Muscle of arm (tissue), 12 donors: ENCODE measurements around the gene HHAT. TPM values are rescaled to one million over a fixed set of nuclear protein-coding genes. Genes with fewer than 3 reads are reported as not detected.

Experiments used
- DNase-seq: peaks from one replicate; pipeline ENCODE4 v3.0.0-alpha.2; 2013
- polyA plus RNA-seq, 12 donors: library from polyadenylated mRNA; unstranded; fragments of 120-200 nt; gene quantifications; one replicate each; pipeline ENCODE4 v1.2.1, GENCODE V29; 2013; ENCODE audit not compliant: insufficient read length in 12 of 12

Gene HHAT
- polyA plus RNA-seq, 12 donors, result 3.7 to 6.0 (median 5.2) TPM; not detected in 1

GRCh38 chr1:210438928-210439841, 110.5 kb downstream of the HHAT start:
- DNase-seq, result peak; percentile 30

- no peak for DNase-seq
Observed at GRCh38 chr1:210440081-210440480, 111.4 kb downstream of the HHAT start.

- DNase-seq, result no peak
Observed at GRCh38 chr1:210441028-210441427, 112.3 kb downstream of the HHAT start.

- DNase-seq, result no peak
Observed at GRCh38 chr1:210445485-210445884, 116.8 kb downstream of the HHAT start.

GRCh38 chr1:210445931-210446330, 117.2 kb downstream of the HHAT start:
- no peak for DNase-seq

GRCh38 chr1:210446479-210446878, 117.8 kb downstream of the HHAT start:
- DNase-seq, result no peak

GRCh38 chr1:210447456-210448057, 118.9 kb downstream of the HHAT start:
- no peak for DNase-seq

- peak; percentile 44 for DNase-seq
Observed at GRCh38 chr1:210448297-210448892, 119.7 kb downstream of the HHAT start.

- DNase-seq, result no peak
Observed at GRCh38 chr1:210455840-210456603, 127.3 kb downstream of the HHAT start.

GRCh38 chr1:210456731-210457255, 128.1 kb downstream of the HHAT start:
- DNase-seq, result no peak

- DNase-seq, result no peak
Observed at GRCh38 chr1:210457568-210457967, 128.9 kb downstream of the HHAT start.

- no peak for DNase-seq
Observed at GRCh38 chr1:210464519-210465039, 135.9 kb downstream of the HHAT start.

- no peak for DNase-seq
Observed at GRCh38 chr1:210465150-210465549, 136.4 kb downstream of the HHAT start.

GRCh38 chr1:210467440-210468043, 138.8 kb downstream of the HHAT start:
- no peak for DNase-seq

- no peak for DNase-seq
Observed at GRCh38 chr1:210469441-210469840, 140.7 kb downstream of the HHAT start.

GRCh38 chr1:210475321-210475720, 146.6 kb downstream of the HHAT start:
- no peak for DNase-seq

- DNase-seq, result no peak
Observed at GRCh38 chr1:210475806-210476205, 147.1 kb downstream of the HHAT start.

- no peak for DNase-seq
Observed at GRCh38 chr1:210476730-210477129, 148.0 kb downstream of the HHAT start.

- DNase-seq, result no peak
Observed at GRCh38 chr1:210477328-210477924, 148.7 kb downstream of the HHAT start.

- no peak for DNase-seq
Observed at GRCh38 chr1:210478820-210479219, 150.1 kb downstream of the HHAT start.

- DNase-seq, result no peak
Observed at GRCh38 chr1:210482491-210482890, 153.8 kb downstream of the HHAT start.
